Smooth muscle cell of the brain vasculature (primary cell): ENCODE results near the gene ITGB1BP1.

Source experiments
- DNase-seq: peaks from one replicate; pipeline ENCODE4 v3.0.0-alpha.2; 2012; ENCODE audit warnings: low read depth, low spot score

Gene ITGB1BP1

GRCh38 chr2:9378433-9379390 is 44.6 kb downstream of the ITGB1BP1 start:
- peak; percentile 61 for DNase-seq

- DNase-seq, result no peak
These were observed 45.7 kb downstream of the ITGB1BP1 start for GRCh38 chr2:9377461-9378097.

DNA sequence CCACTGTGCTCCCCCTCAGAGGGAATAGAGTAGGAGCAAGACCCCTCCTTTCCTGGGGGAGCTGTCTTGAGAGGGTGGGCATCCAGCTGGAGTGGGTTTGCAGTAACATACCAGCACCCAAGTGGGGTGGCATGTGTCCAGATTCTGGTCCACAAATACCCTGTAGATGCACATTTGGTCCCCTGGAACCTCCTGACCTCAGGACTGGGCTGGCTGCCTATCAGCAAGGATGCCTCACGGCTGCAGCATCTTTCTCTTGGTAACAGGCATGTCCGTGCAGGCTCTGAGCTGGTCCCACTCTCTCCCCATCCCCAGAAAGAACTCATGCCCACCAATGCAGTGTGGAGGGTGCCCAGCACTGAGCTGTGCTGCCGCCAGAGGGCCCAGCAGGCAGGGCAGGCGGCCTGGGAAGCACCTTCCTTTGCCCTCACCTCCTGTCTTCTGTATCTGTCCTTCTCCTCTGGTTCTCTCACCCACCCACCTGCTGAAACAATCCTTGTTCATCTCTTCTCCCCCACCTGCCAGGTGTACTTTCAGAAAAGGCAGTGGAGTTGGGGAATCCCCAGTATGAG is 47.4 kb downstream of the ITGB1BP1 start:
- no peak for DNase-seq

- DNase-seq, result no peak
These were observed 49.1 kb downstream of the ITGB1BP1 start for GRCh38 chr2:9374071-9374730.

- DNase-seq, result no peak
These were observed 49.9 kb downstream of the ITGB1BP1 start for GRCh38 chr2:9373476-9373875.

DNA sequence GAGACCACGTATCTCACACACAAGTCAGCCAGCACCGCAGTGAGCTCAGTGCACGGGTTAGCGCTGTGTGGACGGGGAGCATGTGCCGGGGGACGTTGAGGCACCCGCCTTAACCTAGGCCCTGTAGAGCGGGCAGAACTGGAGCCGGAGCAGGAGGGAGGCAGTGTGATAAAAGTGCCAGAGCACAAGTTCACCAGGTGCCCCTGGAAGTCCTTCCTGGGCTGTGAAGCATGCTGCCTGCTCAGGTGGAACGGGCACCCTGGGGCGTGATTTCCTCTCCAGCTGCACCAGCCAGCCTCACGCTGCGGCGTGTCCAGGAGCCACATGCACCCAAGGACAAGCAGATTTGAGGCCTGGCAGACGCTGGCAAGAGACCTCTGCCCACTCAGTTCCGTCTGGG is 50.3 kb downstream of the ITGB1BP1 start:
- DNase-seq, result no peak

DNA sequence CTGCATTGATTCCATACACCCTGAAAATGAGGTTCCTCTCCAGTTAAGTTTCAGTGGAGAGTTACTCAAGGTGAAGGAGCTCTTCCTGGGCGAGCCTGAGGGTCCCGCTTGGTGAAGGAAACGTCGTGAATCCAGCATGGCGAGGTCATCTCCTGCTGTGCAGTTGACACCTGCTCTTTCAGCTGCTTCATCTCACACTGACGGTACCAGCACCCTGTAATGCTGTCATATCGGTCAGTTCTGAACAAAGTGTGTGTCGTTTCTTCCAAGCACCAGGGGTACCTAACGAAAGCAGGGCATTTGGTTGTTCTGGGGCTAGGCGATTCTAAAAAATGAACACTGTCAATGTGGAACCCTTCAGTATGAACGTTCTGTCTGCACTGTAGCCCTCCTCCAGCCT is 52.6 kb downstream of the ITGB1BP1 start:
- no peak for DNase-seq

GRCh38 chr2:9366026-9366425 is 57.3 kb downstream of the ITGB1BP1 start:
- DNase-seq, result no peak

GRCh38 chr2:9365498-9366019 is 57.8 kb downstream of the ITGB1BP1 start:
- DNase-seq, result no peak

- no peak for DNase-seq
These were observed 58.4 kb downstream of the ITGB1BP1 start for GRCh38 chr2:9364791-9365497.

GRCh38 chr2:9364373-9364772 is 59.0 kb downstream of the ITGB1BP1 start:
- DNase-seq, result no peak

- DNase-seq, result no peak
These were observed 62.6 kb downstream of the ITGB1BP1 start for GRCh38 chr2:9360701-9361100.

GRCh38 chr2:9360110-9360509 is 63.2 kb downstream of the ITGB1BP1 start:
- no peak for DNase-seq

DNA sequence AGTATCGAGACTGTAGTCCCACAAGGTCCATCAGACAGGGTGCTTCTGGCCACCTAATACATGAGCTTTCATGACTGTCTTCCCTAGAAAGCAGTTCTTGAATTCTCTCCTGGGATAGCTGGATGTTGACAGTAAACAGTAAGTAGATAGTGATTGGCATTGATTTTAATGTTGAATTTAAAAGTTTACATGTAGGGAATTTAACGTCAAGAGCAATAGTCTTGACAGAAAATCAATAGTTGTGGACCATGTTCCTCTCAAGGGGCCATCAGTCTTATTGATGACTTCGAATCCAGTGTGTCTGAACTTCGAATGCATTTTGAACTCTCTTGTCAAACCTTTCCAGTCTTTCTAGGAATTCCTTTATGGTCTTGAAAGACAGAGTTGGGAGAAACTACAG is 63.9 kb downstream of the ITGB1BP1 start:
- DNase-seq, result no peak

GRCh38 chr2:9358846-9359245 is 64.5 kb downstream of the ITGB1BP1 start:
- DNase-seq, result no peak

GRCh38 chr2:9356261-9356660 is 67.1 kb downstream of the ITGB1BP1 start:
- no peak for DNase-seq

GRCh38 chr2:9355716-9356115 is 67.6 kb downstream of the ITGB1BP1 start:
- no peak for DNase-seq

GRCh38 chr2:9355270-9355669 is 68.1 kb downstream of the ITGB1BP1 start:
- DNase-seq, result no peak

GRCh38 chr2:9354318-9354717 is 69.0 kb downstream of the ITGB1BP1 start:
- no peak for DNase-seq
